ENCODE measurements around the gene CFAP161. TPM values are rescaled to one million over a fixed set of nuclear protein-coding genes. Genes with fewer than 3 reads are reported as not detected.

The CFAP161 gene
- total and polyA plus RNA-seq, 12 donors = 0.10 to 0.50 (median 0.37) TPM; not detected in 8

DNA sequence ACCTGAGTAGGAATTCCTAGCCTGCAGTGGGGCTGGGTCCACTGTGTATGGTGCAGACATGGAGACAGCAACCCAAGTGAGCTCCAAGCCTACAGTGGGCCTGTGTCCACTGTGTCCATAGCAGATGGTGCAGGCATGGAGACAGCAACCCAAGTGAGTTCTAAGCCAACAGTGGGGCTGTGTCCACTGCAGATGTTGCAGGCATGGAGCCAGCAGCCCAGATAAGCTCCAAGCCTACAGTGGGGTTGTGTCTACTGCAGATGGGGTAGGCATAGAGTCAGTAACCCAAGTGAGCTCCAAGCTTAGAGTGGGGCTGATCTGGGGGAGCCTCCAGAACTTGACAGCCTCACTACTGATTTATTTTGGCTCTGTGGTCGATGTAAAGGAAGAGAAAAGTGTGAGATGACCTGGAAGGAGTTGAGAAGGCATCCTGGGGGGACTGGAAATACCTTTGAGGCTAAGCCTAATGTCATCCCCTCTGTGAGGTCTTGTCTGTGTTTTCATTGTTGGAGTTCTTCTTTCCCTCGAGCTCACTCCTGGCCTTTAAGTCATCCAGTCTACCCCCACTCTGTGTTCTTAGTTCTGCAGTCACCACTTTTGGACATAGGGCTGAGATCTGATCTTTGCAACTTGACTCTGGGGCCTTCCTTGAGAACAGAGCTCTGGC lies 40.2 kb downstream of the CFAP161 start:
- 49 to 61% (median 54%) methylated on average over 2 of the region's 2 CpGs for WGBS, 4 donors
- no peaks in the 10 kb centered on the region for H3K4me1 ChIP-seq (replicated peaks in 1 of 2)
- no peaks in the 10 kb centered on the region for H3K9me3 ChIP-seq (replicated peaks in 1 of 3)
- H3K27ac ChIP-seq = no peak overlapping the region
- no peaks in the 10 kb centered on the region for H3K27me3 ChIP-seq
- DNase-seq = no peak
- no peaks in the 10 kb centered on the region for H3K36me3 ChIP-seq (replicated peaks in 1 of 2)
- H3K4me3 ChIP-seq = no peak overlapping the region
- TF ChIP-seq, protein P1, sequence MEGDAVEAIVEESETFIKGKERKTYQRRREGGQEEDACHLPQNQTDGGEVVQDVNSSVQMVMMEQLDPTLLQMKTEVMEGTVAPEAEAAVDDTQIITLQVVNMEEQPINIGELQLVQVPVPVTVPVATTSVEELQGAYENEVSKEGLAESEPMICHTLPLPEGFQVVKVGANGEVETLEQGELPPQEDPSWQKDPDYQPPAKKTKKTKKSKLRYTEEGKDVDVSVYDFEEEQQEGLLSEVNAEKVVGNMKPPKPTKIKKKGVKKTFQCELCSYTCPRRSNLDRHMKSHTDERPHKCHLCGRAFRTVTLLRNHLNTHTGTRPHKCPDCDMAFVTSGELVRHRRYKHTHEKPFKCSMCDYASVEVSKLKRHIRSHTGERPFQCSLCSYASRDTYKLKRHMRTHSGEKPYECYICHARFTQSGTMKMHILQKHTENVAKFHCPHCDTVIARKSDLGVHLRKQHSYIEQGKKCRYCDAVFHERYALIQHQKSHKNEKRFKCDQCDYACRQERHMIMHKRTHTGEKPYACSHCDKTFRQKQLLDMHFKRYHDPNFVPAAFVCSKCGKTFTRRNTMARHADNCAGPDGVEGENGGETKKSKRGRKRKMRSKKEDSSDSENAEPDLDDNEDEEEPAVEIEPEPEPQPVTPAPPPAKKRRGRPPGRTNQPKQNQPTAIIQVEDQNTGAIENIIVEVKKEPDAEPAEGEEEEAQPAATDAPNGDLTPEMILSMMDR (IDR thresholded peaks at IDR 0.05) = no peak
- TF ChIP-seq POLR2A (IDR thresholded peaks at IDR 0.05) = no peak
- intact Hi-C loops (cut with DNase I) = no loop called here

GRCh38 chr15:81174792-81175327 lies 40.8 kb downstream of the CFAP161 start:
- DNase-seq = no peak
- Histone ChIP-seq H3K4me3 (no peak overlapping the region), H3K27ac (no peak overlapping the region), H3K36me3 (replicated peaks in 1 of 2) (no peaks in the 10 kb centered on the region), H3K9me3 (replicated peaks in 1 of 3) (no peaks in the 10 kb centered on the region), H3K4me1 (replicated peaks in 1 of 2) (no peaks in the 10 kb centered on the region), H3K27me3 (no peaks in the 10 kb centered on the region)
- WGBS, 4 donors = 82 to 92% (median 90%) methylated on average over 1 of the region's 1 CpG
- intact Hi-C loops (cut with DNase I) = no loop called here
- TF ChIP-seq, protein P1 (IDR thresholded peaks at IDR 0.05) = no peak
- no peak for TF ChIP-seq POLR2A (IDR thresholded peaks at IDR 0.05)

DNA sequence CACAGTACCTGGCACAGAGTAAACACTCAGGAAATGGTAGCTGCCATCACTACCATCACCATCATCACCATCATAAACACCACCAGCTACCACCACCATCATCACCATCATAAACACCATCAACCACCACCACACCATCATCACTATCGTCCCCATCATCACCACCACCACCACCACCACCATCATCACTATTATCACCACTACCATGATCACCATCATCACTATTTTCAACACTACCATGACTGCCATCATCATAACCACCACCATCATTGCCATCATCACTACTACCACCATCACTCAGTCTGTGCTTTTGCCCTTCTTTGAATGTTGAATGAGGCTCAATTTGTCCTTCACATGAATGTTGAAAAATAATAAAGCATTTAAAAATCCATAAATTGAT lies 41.4 kb downstream of the CFAP161 start:
- intact Hi-C loops (cut with DNase I) = no loop called here
- no peaks in the 10 kb centered on the region for H3K4me1 ChIP-seq (replicated peaks in 1 of 2)
- TF ChIP-seq POLR2A (IDR thresholded peaks at IDR 0.05) = no peak
- TF ChIP-seq, protein P1 (IDR thresholded peaks at IDR 0.05) = no peak

DNA sequence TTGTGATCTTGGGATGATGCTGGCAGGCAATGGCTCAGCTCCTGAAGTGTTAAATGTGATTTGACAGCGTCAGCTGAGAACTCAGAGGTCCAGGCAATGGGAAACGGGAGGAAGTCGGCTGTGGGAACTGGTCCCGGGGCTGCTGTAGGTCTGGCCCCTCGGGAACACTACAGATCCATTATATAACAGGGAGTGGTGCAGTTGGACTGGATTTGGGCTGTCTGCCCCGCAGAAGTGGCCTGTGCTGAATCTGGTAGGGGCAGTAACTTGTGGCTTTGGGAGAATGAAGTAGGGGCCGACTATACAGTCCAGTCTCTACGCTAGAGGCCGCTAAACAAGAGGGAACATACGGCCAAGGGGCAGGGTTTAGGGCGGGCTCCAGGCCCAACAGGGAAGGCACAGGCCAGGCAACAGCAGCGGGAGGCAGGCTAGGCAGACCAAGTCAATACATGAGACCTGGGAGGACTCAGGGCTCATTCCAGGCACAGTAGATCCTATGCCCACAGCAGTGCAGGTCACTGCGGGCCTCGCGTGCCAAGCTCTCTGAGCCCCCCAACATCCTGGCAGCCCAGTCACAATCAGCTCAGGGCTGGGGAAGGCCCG lies 42.3 kb downstream of the CFAP161 start:
- DNase-seq = peak in 5 of 7 donors; percentile 11 to 65 (median 31)
- H3K4me3 ChIP-seq = no peak overlapping the region
- no peak for TF ChIP-seq POLR2A (IDR thresholded peaks at IDR 0.05)
- TF ChIP-seq, protein P1 (IDR thresholded peaks at IDR 0.05) = no peak
- 67 to 70% (median 70%) methylated on average over 16 of the region's 16 CpGs for WGBS, 4 donors
- H3K9me3 ChIP-seq (replicated peaks in 1 of 3) = no peaks in the 10 kb centered on the region
- H3K27ac ChIP-seq = peak overlapping the region in 2 of 5 donors; percentile 41 to 67
- H3K4me1 ChIP-seq (replicated peaks in 1 of 2) = no peaks in the 10 kb centered on the region
- no peaks in the 10 kb centered on the region for H3K27me3 ChIP-seq
- H3K36me3 ChIP-seq (replicated peaks in 1 of 2) = no peaks in the 10 kb centered on the region
- intact Hi-C loops (cut with DNase I) = no loop called here

More for the DNA sequence above, 41.4 kb downstream of the CFAP161 start:
- DNase-seq = no peak
- 39 to 84% (median 63%) methylated on average over 1 of the region's 1 CpG for WGBS, 4 donors
- no peaks in the 10 kb centered on the region for H3K27me3 ChIP-seq
- H3K36me3 ChIP-seq (replicated peaks in 1 of 2) = no peaks in the 10 kb centered on the region
- H3K4me3 ChIP-seq = no peak overlapping the region
- no peak overlapping the region for H3K27ac ChIP-seq
- H3K9me3 ChIP-seq (replicated peaks in 1 of 3) = no peaks in the 10 kb centered on the region
